GM12892 (cell line): Measurements from ENCODE around the gene ZNF581.

Source experiments
- POLR2A ChIP-seq: IDR thresholded peaks from 2 replicates; pipeline ENCODE4 v1.6.1; 2011; ENCODE audit warnings: low read depth, low read length, control low read depth
- POLR2AphosphoS5 ChIP-seq: IDR thresholded peaks from 2 replicates; pipeline ENCODE4 v1.6.1; 2011; ENCODE audit warnings: low read depth, low read length, control low read depth
- TAF1 ChIP-seq: IDR thresholded peaks from 2 replicates; pipeline ENCODE4 v1.6.1; 2011; ENCODE audit warnings: low read depth, mild to moderate bottlenecking, control low read depth, low read length, borderline replicate concordance

- TF ChIP-seq POLR2A, result no peak
- TF ChIP-seq POLR2AphosphoS5, result no peak; the same call in 1 of the 2 replicates
- no peak for TF ChIP-seq TAF1
Observed at GRCh38 chr19:55670280-55671053, 27.0 kb downstream of the ZNF581 start.
